HepG2 (cell line): Measurements from ENCODE around the gene C20orf204. TPM values are rescaled to one million over a fixed set of nuclear protein-coding genes. Genes with fewer than 3 reads are reported as not detected.
A peak's percentile ranks its signal among the peaks of the same experiment; 100 is the strongest.

ENCODE experiments used
- HNRNPL ChIP-seq: fragments of 200-400 bp; formaldehyde crosslinking; IDR thresholded peaks from 2 replicates; pipeline ENCODE4 v1.6.1; 2017; ENCODE audit warnings: mild to moderate bottlenecking, low read depth, low read length
- MEF2D ChIP-seq: sonication (generic); formaldehyde crosslinking; IDR thresholded peaks from 2 replicates; pipeline ENCODE4 v1.5.1; 2020; ENCODE audit warnings: mild to moderate bottlenecking, missing genetic modification reagents
- TBL1XR1 ChIP-seq: fragments of 150-350 bp; IDR thresholded peaks from 2 replicates; pipeline ENCODE4 v1.6.1; 2014; ENCODE audit warnings: borderline replicate concordance, low read length; ENCODE audit not compliant: partially characterized antibody
- TBX2 ChIP-seq: sonication (generic); formaldehyde crosslinking; IDR thresholded peaks from 2 replicates; pipeline ENCODE4 v1.5.0; 2020; ENCODE audit warnings: missing genetic modification reagents, mild to moderate bottlenecking, borderline replicate concordance
- THAP11 ChIP-seq: IDR thresholded peaks from 2 replicates; pipeline ENCODE4 v1.6.1; 2016; ENCODE audit warnings: missing biosample characterization, missing genetic modification reagents
- U2AF1 ChIP-seq: fragments of 200-400 bp; formaldehyde crosslinking; optimal IDR thresholded peaks from 2 replicates; pipeline ENCODE3; 2017; ENCODE audit warnings: mild to moderate bottlenecking, low read depth, low read length
- XRCC5 ChIP-seq: fragments of 200-400 bp; formaldehyde crosslinking; optimal IDR thresholded peaks from 2 replicates; pipeline ENCODE3; 2017; ENCODE audit warnings: mild to moderate bottlenecking, low read length
- YEATS2 ChIP-seq: sonication (generic); formaldehyde crosslinking; IDR thresholded peaks from 2 replicates; pipeline ENCODE4 v1.4.0; 2020; ENCODE audit warnings: missing genetic modification reagents, borderline replicate concordance
- polyA plus RNA-seq, 8 experiments: library from polyadenylated mRNA; depleted of rRNA in 3 of 8; stranded (reverse) in 7 of 8; unstranded in 1 of 8; fragments of >200 nt; fragmentation: Illumina TruSeq in 4 of 8; extraction: Trizol in 4 of 8; gene quantifications; 2 replicates each; pipeline versions ENCODE4 v1.2.1 to v1.2.3, GENCODE V29; 2011 to 2016; ENCODE audit warnings: low read depth in 4 of 8, missing spikeins in 1 of 8, mixed read lengths in 1 of 8; ENCODE audit not compliant: insufficient read depth in 1 of 8
- total RNA-seq, 5 experiments: library from RNA; depleted of rRNA; stranded (reverse); fragments of >200 nt; fragmentation: Illumina TruSeq; extraction: Trizol; gene quantifications; 2 replicates each; pipeline ENCODE4 v1.2.3, GENCODE V29; 2016; ENCODE audit warnings: low read depth in 1 of 5
- TF ChIP-seq, protein P1 (sequence below): sonication (generic); formaldehyde crosslinking; IDR thresholded peaks from 2 replicates; pipeline ENCODE4 v1.4.0; 2020; ENCODE audit warnings: mild to moderate bottlenecking, missing genetic modification reagents
- TF ChIP-seq, protein P2 (sequence below): sonication (generic); formaldehyde crosslinking; IDR thresholded peaks from 2 replicates; pipeline ENCODE4 v1.5.1; 2020; ENCODE audit warnings: missing genetic modification reagents, mild to moderate bottlenecking, borderline replicate concordance
- TF ChIP-seq, protein P3 (sequence below): sonication (generic); formaldehyde crosslinking; conservative IDR thresholded peaks from 2 replicates; pipeline ENCODE4 v1.4.0; 2020; ENCODE audit warnings: mild to moderate bottlenecking, missing genetic modification reagents, moderate library complexity

Gene C20orf204
- total and polyA plus RNA-seq, 2 of the 13 experiments (the other 11 are each of a cell fraction or from before 2014, with no cell fraction given) = 22.1 to 80.0 TPM

DNA sequence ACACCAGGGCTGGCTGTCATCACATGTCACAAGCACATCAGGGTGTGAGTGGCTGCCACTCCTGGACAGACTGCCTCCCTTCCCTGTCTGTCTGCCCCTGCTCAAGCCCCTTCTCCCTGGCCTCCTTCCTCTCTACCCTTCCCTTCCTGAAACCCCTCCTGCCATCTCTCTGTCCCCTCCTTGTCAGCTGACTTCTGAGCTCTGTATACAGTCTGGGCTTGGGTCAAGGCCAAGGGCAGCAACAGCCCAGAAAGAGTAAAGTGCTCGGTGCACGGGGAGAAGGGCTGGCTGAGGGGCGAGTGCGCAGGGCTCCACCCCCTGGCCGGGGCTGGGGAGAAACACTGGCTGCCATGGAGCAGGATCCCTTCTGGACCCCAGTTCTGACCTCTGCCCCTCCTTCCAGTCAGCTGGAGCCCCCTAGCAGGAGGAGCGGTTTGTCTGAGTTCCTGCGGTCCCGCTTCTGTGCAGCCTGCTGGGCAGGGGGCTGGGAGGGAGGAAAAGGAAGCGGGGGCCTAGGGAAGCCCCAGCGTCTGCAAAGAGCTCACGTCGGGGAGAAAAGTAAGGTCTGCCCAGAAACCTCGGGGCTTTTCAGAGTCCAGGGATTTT, 46.2 kb downstream of the C20orf204 start (continued):
- TF ChIP-seq, protein P1, sequence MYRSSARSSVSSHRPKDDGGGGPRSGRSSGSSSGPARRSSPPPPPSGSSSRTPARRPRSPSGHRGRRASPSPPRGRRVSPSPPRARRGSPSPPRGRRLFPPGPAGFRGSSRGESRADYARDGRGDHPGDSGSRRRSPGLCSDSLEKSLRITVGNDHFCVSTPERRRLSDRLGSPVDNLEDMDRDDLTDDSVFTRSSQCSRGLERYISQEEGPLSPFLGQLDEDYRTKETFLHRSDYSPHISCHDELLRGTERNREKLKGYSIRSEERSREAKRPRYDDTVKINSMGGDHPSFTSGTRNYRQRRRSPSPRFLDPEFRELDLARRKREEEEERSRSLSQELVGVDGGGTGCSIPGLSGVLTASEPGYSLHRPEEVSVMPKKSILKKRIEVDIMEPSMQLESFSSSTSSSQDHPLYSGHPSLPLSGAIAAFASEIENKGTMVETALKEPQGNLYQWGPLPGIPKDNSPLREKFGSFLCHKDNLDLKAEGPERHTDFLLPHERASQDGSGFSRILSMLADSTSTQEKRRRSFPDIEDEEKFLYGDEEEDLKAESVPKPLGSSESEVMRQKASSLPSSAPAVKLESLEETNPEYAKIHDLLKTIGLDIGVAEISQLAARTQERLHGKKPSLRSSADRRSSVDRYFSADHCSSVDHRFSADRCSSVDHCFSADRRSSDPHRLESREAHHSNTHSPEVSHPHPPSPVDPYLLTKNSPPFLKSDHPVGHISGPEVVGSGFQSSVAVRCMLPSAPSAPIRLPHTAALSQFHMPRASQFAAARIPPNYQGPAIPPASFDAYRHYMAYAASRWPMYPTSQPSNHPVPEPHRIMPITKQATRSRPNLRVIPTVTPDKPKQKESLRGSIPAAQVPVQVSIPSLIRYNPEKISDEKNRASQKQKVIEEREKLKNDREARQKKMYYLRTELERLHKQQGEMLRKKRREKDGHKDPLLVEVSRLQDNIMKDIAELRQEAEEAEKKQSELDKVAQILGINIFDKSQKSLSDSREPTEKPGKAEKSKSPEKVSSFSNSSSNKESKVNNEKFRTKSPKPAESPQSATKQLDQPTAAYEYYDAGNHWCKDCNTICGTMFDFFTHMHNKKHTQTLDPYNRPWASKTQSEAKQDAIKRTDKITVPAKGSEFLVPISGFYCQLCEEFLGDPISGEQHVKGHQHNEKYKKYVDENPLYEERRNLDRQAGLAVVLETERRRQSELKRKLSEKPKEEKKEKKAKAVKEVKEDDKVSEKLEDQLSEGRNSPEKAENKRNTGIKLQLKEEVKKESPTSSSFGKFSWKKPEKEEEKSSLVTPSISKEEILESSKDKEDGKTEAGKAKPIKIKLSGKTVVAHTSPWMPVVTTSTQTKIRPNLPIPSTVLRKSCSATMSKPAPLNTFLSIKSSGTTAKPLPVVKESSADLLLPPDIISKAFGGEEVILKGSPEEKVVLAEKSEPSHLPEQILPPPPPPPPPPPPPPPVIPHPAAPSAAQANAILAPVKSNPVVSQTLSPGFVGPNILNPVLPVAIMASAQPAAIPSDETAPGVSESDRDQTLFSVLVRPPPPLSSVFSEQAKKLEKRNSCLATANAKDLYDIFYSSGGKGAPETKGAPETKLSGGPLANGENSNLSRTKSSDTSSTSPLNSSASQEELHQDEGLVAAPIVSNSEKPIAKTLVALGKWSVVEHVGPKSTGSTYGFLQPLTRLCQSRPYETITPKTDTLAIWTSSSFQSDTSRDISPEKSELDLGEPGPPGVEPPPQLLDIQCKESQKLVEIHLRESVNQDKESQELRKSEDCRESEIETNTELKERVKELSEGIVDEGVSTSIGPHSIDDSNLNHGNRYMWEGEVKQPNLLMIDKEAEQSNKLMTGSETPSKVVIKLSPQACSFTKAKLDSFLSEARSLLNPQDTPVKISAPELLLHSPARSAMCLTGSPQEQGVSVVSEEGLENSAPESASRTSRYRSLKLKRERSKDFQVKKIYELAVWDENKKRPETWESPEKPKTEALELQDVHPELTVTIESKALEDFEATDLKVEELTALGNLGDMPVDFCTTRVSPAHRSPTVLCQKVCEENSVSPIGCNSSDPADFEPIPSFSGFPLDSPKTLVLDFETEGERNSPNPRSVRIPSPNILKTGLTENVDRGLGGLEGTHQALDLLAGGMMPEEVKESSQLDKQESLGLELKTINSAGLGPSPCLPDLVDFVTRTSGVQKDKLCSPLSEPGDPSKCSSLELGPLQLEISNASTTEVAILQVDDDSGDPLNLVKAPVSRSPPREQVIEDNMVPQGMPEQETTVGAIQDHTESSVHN (CRISPR knock-in tag) = no peak
- no peak for TF ChIP-seq MEF2D (CRISPR knock-in tag)
- TF ChIP-seq HNRNPL = no peak
- TF ChIP-seq XRCC5 = no peak
- peak; percentile 46; the same call in 1 of the 2 replicates for TF ChIP-seq YEATS2
- TF ChIP-seq, protein P2, sequence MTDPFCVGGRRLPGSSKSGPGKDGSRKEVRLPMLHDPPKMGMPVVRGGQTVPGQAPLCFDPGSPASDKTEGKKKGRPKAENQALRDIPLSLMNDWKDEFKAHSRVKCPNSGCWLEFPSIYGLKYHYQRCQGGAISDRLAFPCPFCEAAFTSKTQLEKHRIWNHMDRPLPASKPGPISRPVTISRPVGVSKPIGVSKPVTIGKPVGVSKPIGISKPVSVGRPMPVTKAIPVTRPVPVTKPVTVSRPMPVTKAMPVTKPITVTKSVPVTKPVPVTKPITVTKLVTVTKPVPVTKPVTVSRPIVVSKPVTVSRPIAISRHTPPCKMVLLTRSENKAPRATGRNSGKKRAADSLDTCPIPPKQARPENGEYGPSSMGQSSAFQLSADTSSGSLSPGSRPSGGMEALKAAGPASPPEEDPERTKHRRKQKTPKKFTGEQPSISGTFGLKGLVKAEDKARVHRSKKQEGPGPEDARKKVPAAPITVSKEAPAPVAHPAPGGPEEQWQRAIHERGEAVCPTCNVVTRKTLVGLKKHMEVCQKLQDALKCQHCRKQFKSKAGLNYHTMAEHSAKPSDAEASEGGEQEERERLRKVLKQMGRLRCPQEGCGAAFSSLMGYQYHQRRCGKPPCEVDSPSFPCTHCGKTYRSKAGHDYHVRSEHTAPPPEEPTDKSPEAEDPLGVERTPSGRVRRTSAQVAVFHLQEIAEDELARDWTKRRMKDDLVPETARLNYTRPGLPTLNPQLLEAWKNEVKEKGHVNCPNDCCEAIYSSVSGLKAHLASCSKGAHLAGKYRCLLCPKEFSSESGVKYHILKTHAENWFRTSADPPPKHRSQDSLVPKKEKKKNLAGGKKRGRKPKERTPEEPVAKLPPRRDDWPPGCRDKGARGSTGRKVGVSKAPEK (CRISPR knock-in tag) = no peak
- TF ChIP-seq, protein P3, sequence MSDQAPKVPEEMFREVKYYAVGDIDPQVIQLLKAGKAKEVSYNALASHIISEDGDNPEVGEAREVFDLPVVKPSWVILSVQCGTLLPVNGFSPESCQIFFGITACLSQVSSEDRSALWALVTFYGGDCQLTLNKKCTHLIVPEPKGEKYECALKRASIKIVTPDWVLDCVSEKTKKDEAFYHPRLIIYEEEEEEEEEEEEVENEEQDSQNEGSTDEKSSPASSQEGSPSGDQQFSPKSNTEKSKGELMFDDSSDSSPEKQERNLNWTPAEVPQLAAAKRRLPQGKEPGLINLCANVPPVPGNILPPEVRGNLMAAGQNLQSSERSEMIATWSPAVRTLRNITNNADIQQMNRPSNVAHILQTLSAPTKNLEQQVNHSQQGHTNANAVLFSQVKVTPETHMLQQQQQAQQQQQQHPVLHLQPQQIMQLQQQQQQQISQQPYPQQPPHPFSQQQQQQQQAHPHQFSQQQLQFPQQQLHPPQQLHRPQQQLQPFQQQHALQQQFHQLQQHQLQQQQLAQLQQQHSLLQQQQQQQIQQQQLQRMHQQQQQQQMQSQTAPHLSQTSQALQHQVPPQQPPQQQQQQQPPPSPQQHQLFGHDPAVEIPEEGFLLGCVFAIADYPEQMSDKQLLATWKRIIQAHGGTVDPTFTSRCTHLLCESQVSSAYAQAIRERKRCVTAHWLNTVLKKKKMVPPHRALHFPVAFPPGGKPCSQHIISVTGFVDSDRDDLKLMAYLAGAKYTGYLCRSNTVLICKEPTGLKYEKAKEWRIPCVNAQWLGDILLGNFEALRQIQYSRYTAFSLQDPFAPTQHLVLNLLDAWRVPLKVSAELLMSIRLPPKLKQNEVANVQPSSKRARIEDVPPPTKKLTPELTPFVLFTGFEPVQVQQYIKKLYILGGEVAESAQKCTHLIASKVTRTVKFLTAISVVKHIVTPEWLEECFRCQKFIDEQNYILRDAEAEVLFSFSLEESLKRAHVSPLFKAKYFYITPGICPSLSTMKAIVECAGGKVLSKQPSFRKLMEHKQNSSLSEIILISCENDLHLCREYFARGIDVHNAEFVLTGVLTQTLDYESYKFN (CRISPR knock-in tag) = peak; percentile 48; the same call in 1 of the 2 replicates
- peak; percentile 15 for TF ChIP-seq U2AF1
- peak; percentile 52; the same call in 1 of the 2 replicates for TF ChIP-seq THAP11 (CRISPR knock-in tag)
- peak; percentile 40 for TF ChIP-seq TBL1XR1
- TF ChIP-seq TBX2 (CRISPR knock-in tag) = peak; percentile 30; the same call in 1 of the 2 replicates
